ENCODE data around the gene COL15A1.

The COL15A1 gene

GRCh38 chr9:98974994-98975712 lies 31.4 kb downstream of the COL15A1 start:
- FAIRE-seq: no peak
- no peak for TF ChIP-seq POLR2A (IDR thresholded peaks at IDR 0.05; ENCODE audit: low read depth, low read length)
- peak; percentile 94 for DNase-seq (ENCODE audit: insufficient read length, low spot score)

- no peak for FAIRE-seq
- no peak for DNase-seq (ENCODE audit: insufficient read length, low spot score)
- no peak for TF ChIP-seq POLR2A (IDR thresholded peaks at IDR 0.05; ENCODE audit: low read depth, low read length)
Measured at GRCh38 chr9:98975838-98976237, 32.1 kb downstream of the COL15A1 start.

GRCh38 chr9:98977246-98977714 lies 33.6 kb downstream of the COL15A1 start:
- no peak for TF ChIP-seq POLR2A (IDR thresholded peaks at IDR 0.05; ENCODE audit: low read depth, low read length)
- FAIRE-seq (no peak), DNase-seq (ENCODE audit: insufficient read length, low spot score) (no peak)

- FAIRE-seq (no peak), DNase-seq (ENCODE audit: insufficient read length, low spot score) (no peak)
- no peak for TF ChIP-seq POLR2A (IDR thresholded peaks at IDR 0.05; ENCODE audit: low read depth, low read length)
Measured at GRCh38 chr9:98977813-98978212, 34.1 kb downstream of the COL15A1 start.

- DNase-seq (ENCODE audit: insufficient read length, low spot score) (no peak), FAIRE-seq (no peak)
- TF ChIP-seq POLR2A (IDR thresholded peaks at IDR 0.05; ENCODE audit: low read depth, low read length): no peak
Measured at GRCh38 chr9:98978231-98978681, 34.5 kb downstream of the COL15A1 start.

- DNase-seq (ENCODE audit: insufficient read length, low spot score) (no peak), FAIRE-seq (no peak)
- TF ChIP-seq POLR2A (IDR thresholded peaks at IDR 0.05; ENCODE audit: low read depth, low read length): no peak
Measured at GRCh38 chr9:98980291-98980690, 36.6 kb downstream of the COL15A1 start.

GRCh38 chr9:98983295-98984268 lies 39.9 kb downstream of the COL15A1 start:
- TF ChIP-seq POLR2A (IDR thresholded peaks at IDR 0.05; ENCODE audit: low read depth, low read length): no peak
- DNase-seq (ENCODE audit: insufficient read length, low spot score) (no peak), FAIRE-seq (no peak)

GRCh38 chr9:98985596-98985995 lies 41.9 kb downstream of the COL15A1 start:
- FAIRE-seq (no peak), DNase-seq (ENCODE audit: insufficient read length, low spot score) (no peak)
- no peak for TF ChIP-seq POLR2A (IDR thresholded peaks at IDR 0.05; ENCODE audit: low read depth, low read length)

GRCh38 chr9:98986866-98987651 lies 43.4 kb downstream of the COL15A1 start:
- TF ChIP-seq POLR2A (IDR thresholded peaks at IDR 0.05; ENCODE audit: low read depth, low read length): no peak
- FAIRE-seq: no peak
- DNase-seq (ENCODE audit: insufficient read length, low spot score): no peak

GRCh38 chr9:98989036-98990000 lies 45.6 kb downstream of the COL15A1 start:
- TF ChIP-seq POLR2A (IDR thresholded peaks at IDR 0.05; ENCODE audit: low read depth, low read length): no peak
- FAIRE-seq (peak; percentile 86), DNase-seq (ENCODE audit: insufficient read length, low spot score) (peak; percentile 99)

- TF ChIP-seq POLR2A (IDR thresholded peaks at IDR 0.05; ENCODE audit: low read depth, low read length): no peak
- DNase-seq (ENCODE audit: insufficient read length, low spot score): no peak
- no peak for FAIRE-seq
Measured at GRCh38 chr9:98990181-98990870, 46.6 kb downstream of the COL15A1 start.
